ENCODE data around the gene FAM240B.

- TF ChIP-seq POLR2AphosphoS5 (IDR thresholded peaks at IDR 0.05; ENCODE audit: low read length) (no peak), CTCF (IDR thresholded peaks at IDR 0.05 in 2 of 3, conservative IDR thresholded peaks at IDR 0.05 in 1 of 3; ENCODE audit: control insufficient read depth in 2 of 3, extremely low read depth in 1 of 3, insufficient read depth in 1 of 3, low read depth in 3 of 3, low read length in 3 of 3) (no peak), RAD21 (IDR thresholded peaks at IDR 0.05; ENCODE audit: insufficient read depth, low read depth, low read length) (no peak), BRCA1 (IDR thresholded peaks at IDR 0.05; ENCODE audit: low read depth, low read length) (no peak), GABPA (IDR thresholded peaks at IDR 0.05; ENCODE audit: low read depth) (no peak), LARP7 (IDR thresholded peaks at IDR 0.05) (no peak), JUND (IDR thresholded peaks at IDR 0.05; ENCODE audit: low read depth, low read length) (no peak), CBX5 (IDR thresholded peaks at IDR 0.05; ENCODE audit: low read depth) (no peak)
These were observed 13.0 kb upstream of the FAM240B start for GRCh38 chr9:38732885-38733284.
